H1 (cell line): ENCODE measurements around the gene RAD18. TPM values are rescaled to one million over a fixed set of nuclear protein-coding genes. Genes with fewer than 3 reads are reported as not detected.

Source experiments
- CTCF ChIA-PET: fragments of 300-600 bp; sonication (Branson Sonifier 250); formaldehyde crosslinking; loops from one replicate; lab custom pipeline; 2021; ENCODE audit not compliant: partially characterized antibody; lab: Charles Lee
- POLR2A ChIA-PET: fragments of 300-600 bp; sonication (Branson Sonifier 250); formaldehyde crosslinking; loops from one replicate; lab custom pipeline; 2021; ENCODE audit warnings: inconsistent platforms; ENCODE audit not compliant: partially characterized antibody; lab: Charles Lee
- DNase-seq, 2 experiments: peaks; one replicate each; pipeline versions ENCODE4 v3.0.0 to v3.0.0-alpha.2; 2010 to 2022; ENCODE audit warnings: low spot score in 2 of 2, low read depth in 1 of 2, mixed read lengths in 1 of 2
- FAIRE-seq: peaks from 2 replicates; lab custom pipeline; 2011; peaks lifted over from hg19 to GRCh38; lab: Jason Lieb, UNC
- H2AFZ ChIP-seq: 2 replicates; pipeline ENCODE4 v1.8.1; 2012; ENCODE audit warnings: low read length, inconsistent platforms
- H2AK5ac ChIP-seq: 2 replicates; pipeline ENCODE4 v1.6.1; 2013; ENCODE audit warnings: low read depth, low read length
- H2BK120ac ChIP-seq: replicated peaks from 2 replicates; pipeline ENCODE3; 2013; ENCODE audit warnings: low read depth, low read length, inconsistent platforms
- H2BK12ac ChIP-seq: 2 replicates; pipeline ENCODE4 v1.6.1; 2013; ENCODE audit warnings: low read depth, low read length
- H2BK15ac ChIP-seq: 2 replicates; pipeline ENCODE4 v1.6.1; 2013; ENCODE audit warnings: low read length
- H2BK20ac ChIP-seq: 2 replicates; pipeline ENCODE4 v1.6.1; 2013; ENCODE audit warnings: low read length
- H2BK5ac ChIP-seq: 2 replicates; pipeline ENCODE4 v1.6.1; 2013; ENCODE audit warnings: low read depth, low read length
- H3K14ac ChIP-seq: 2 replicates; pipeline ENCODE4 v1.6.1; 2013; ENCODE audit warnings: inconsistent platforms; ENCODE audit not compliant: insufficient read length
- H3K18ac ChIP-seq: 2 replicates; pipeline ENCODE4 v1.6.1; 2013; ENCODE audit warnings: low read length; ENCODE audit errors: extremely low read depth
- H3K23ac ChIP-seq: 2 replicates; pipeline ENCODE4 v1.6.1; 2013; ENCODE audit warnings: inconsistent platforms; ENCODE audit not compliant: insufficient read length
- H3K23me2 ChIP-seq: 2 replicates; pipeline ENCODE4 v1.6.1; 2013; ENCODE audit warnings: low read depth, low read length
- H3K27ac ChIP-seq: 2 replicates; pipeline ENCODE4 v1.6.1; 2011; ENCODE audit warnings: low read depth, low read length, inconsistent platforms
- H3K27me3 ChIP-seq, 4 experiments: replicated peaks in 1 of 4; 1 replicate in 1 of 4; 2 replicates in 3 of 4; pipeline versions ENCODE4 v1.6.1 to v1.8.1; 2011 to 2013; ENCODE audit warnings: low read length in 3 of 4, mild to moderate bottlenecking in 3 of 4, inconsistent platforms in 2 of 4, mixed read lengths in 2 of 4, moderate library complexity in 1 of 4; ENCODE audit not compliant: control insufficient read depth in 3 of 4, insufficient read depth in 3 of 4; ENCODE audit errors: extremely low read depth in 1 of 4
- H3K36me3 ChIP-seq, 4 experiments: 2 replicates each; pipeline versions ENCODE4 v1.6.1 to v1.8.1; 2011 to 2013; ENCODE audit warnings: mild to moderate bottlenecking in 4 of 4, low read length in 3 of 4, moderate library complexity in 2 of 4, control low read depth in 1 of 4, inconsistent platforms in 1 of 4; ENCODE audit not compliant: insufficient read depth in 4 of 4, control insufficient read depth in 2 of 4
- H3K4ac ChIP-seq: replicated peaks from 2 replicates; pipeline ENCODE3; 2013; ENCODE audit warnings: low read length, low read depth, mixed read lengths, inconsistent platforms; ENCODE audit not compliant: insufficient read length
- H3K4me1 ChIP-seq, 4 experiments: replicated peaks in 1 of 4; 1 replicate in 1 of 4; 2 replicates in 3 of 4; pipeline versions ENCODE4 v1.6.1 to v1.8.1; 2011 to 2013; ENCODE audit warnings: low read length in 3 of 4, inconsistent platforms in 2 of 4, mixed read lengths in 1 of 4; ENCODE audit not compliant: insufficient read depth in 4 of 4, control insufficient read depth in 3 of 4
- H3K4me2 ChIP-seq, 2 experiments: 2 replicates each; pipeline versions ENCODE4 v1.6.1 to v1.8.1; 2011 to 2013; ENCODE audit warnings: low read depth in 2 of 2, low read length in 2 of 2, control low read depth in 1 of 2, inconsistent platforms in 1 of 2, mild to moderate bottlenecking in 1 of 2; ENCODE audit not compliant: insufficient read depth in 1 of 2
- H3K4me3 ChIP-seq, 4 experiments: fragments of 200-600, 300-600 bp in 1 of 4; sonication (generic), shearing (Covaris generic), sonication (Bioruptor Twin) in 1 of 4; 2 replicates each; pipeline versions ENCODE4 v1.5.1 to v1.8.1; 2011 to 2016; ENCODE audit warnings: low read length in 4 of 4, low read depth in 3 of 4, control low read depth in 2 of 4, inconsistent platforms in 2 of 4, mild to moderate bottlenecking in 2 of 4, mixed read lengths in 1 of 4, moderate library complexity in 1 of 4; ENCODE audit not compliant: insufficient read depth in 2 of 4; ENCODE audit errors: extremely low read depth in 1 of 4
- H3K56ac ChIP-seq: replicated peaks from 2 replicates; pipeline ENCODE3; 2013; ENCODE audit warnings: low read depth, mild to moderate bottlenecking, mixed read lengths, low read length, inconsistent platforms; ENCODE audit not compliant: insufficient read length
- H3K79me1 ChIP-seq: 2 replicates; pipeline ENCODE4 v1.6.1; 2013; ENCODE audit warnings: low read depth, low read length, control low read depth
- H3K79me2 ChIP-seq, 2 experiments: 2 replicates each; pipeline versions ENCODE4 v1.6.1 to v1.8.1; 2012 to 2013; ENCODE audit warnings: low read length in 2 of 2, mild to moderate bottlenecking in 2 of 2, inconsistent platforms in 1 of 2; ENCODE audit not compliant: insufficient read depth in 2 of 2, control insufficient read depth in 1 of 2
- H3K9ac ChIP-seq, 4 experiments: replicated peaks in 1 of 4; 1 replicate in 1 of 4; 2 replicates in 3 of 4; pipeline versions ENCODE4 v1.6.1 to v1.8.1; 2011 to 2013; ENCODE audit warnings: low read depth in 3 of 4, low read length in 3 of 4, control low read depth in 2 of 4, mild to moderate bottlenecking in 2 of 4, moderate library complexity in 2 of 4, inconsistent platforms in 1 of 4; ENCODE audit errors: extremely low read depth in 1 of 4
- H3K9me3 ChIP-seq, 2 experiments: 2 replicates each; pipeline versions ENCODE4 v1.6.1 to v1.8.1; 2012 to 2013; ENCODE audit warnings: mild to moderate bottlenecking in 2 of 2, moderate library complexity in 2 of 2, control low read depth in 1 of 2, inconsistent platforms in 1 of 2, low read depth in 1 of 2, low read length in 1 of 2, mixed read lengths in 1 of 2; ENCODE audit not compliant: insufficient read depth in 2 of 2
- H4K20me1 ChIP-seq, 2 experiments: replicated peaks in 1 of 2; 2 replicates each; pipeline versions ENCODE3 to v1.8.1; 2011 to 2013; ENCODE audit warnings: inconsistent platforms in 2 of 2, low read length in 2 of 2, mild to moderate bottlenecking in 1 of 2; ENCODE audit not compliant: insufficient read depth in 2 of 2, control insufficient read depth in 1 of 2
- H4K5ac ChIP-seq: 2 replicates; pipeline ENCODE4 v1.6.1; 2013; ENCODE audit warnings: low read length, low read depth, mixed read lengths, inconsistent platforms; ENCODE audit not compliant: insufficient read length
- H4K8ac ChIP-seq: 2 replicates; pipeline ENCODE4 v1.8.0; 2013; ENCODE audit warnings: mild to moderate bottlenecking, moderate library complexity, low read length, inconsistent platforms; ENCODE audit not compliant: insufficient read depth; ENCODE audit errors: extremely low read depth
- H4K91ac ChIP-seq: replicated peaks from 2 replicates; pipeline ENCODE3; 2013; ENCODE audit warnings: low read length, mixed read lengths, inconsistent platforms; ENCODE audit not compliant: insufficient read length
- ATF2 ChIP-seq: IDR thresholded peaks from 2 replicates; pipeline ENCODE4 v1.6.1; 2012; ENCODE audit warnings: low read length, inconsistent platforms
- GTF2F1 ChIP-seq: IDR thresholded peaks from 2 replicates; pipeline ENCODE4 v1.6.1; 2012; ENCODE audit warnings: low read depth, low read length, improper control_type of control experiment, borderline replicate concordance
- NRF1 ChIP-seq: IDR thresholded peaks from 2 replicates; pipeline ENCODE4 v1.6.1; 2011; ENCODE audit warnings: mild to moderate bottlenecking, low read depth, low read length, improper control_type of control experiment
- PHF8 ChIP-seq: fragments of 200-600 bp; sonication (generic); conservative IDR thresholded peaks from 2 replicates; pipeline ENCODE4 v1.7.1; 2012; ENCODE audit warnings: low read depth, mild to moderate bottlenecking, inconsistent platforms, low read length, moderate library complexity
- SIN3A ChIP-seq, 2 experiments: IDR thresholded peaks in 1 of 2; conservative IDR thresholded peaks in 1 of 2; 2 replicates each; pipeline ENCODE4 v1.6.1; 2011 to 2012; ENCODE audit warnings: low read length in 2 of 2, improper control_type of control experiment in 1 of 2, low read depth in 1 of 2, mild to moderate bottlenecking in 1 of 2
- SP2 ChIP-seq: IDR thresholded peaks from 2 replicates; pipeline ENCODE4 v1.6.1; 2012; ENCODE audit warnings: mild to moderate bottlenecking, low read length, inconsistent platforms
- SRF ChIP-seq: IDR thresholded peaks from 2 replicates; pipeline ENCODE4 v1.6.1; 2011; ENCODE audit warnings: mild to moderate bottlenecking, low read depth, low read length, moderate library complexity
- SUZ12 ChIP-seq: fragments of 200-600 bp; sonication (generic); IDR thresholded peaks from 2 replicates; pipeline ENCODE4 v1.6.1; 2012; ENCODE audit warnings: mild to moderate bottlenecking, inconsistent platforms, low read length, moderate library complexity, mixed read lengths
- TAF1 ChIP-seq: IDR thresholded peaks from 2 replicates; pipeline ENCODE4 v1.6.1; 2011; ENCODE audit warnings: mild to moderate bottlenecking, low read depth, low read length
- ZNF274 ChIP-seq: IDR thresholded peaks from 2 replicates; pipeline ENCODE4 v1.7.0; 2012; ENCODE audit warnings: low read length, borderline replicate concordance; ENCODE audit errors: extremely low read depth
- WGBS, 2 experiments: shearing (Covaris generic) in 1 of 2; methylation state at CpG; one replicate each; pipeline versions ENCODE4 v1.1.6 to v1.1.7; 2013 to 2015; ENCODE audit warnings: low lambda C conversion rate in 2 of 2, mixed read lengths in 2 of 2, inconsistent platforms in 1 of 2, low coverage in 1 of 2, missing lambda C conversion rate in 1 of 2; ENCODE audit not compliant: insufficient replicate concordance in 2 of 2, insufficient coverage in 1 of 2, insufficient read length in 1 of 2; ENCODE audit errors: extremely low coverage in 1 of 2, missing lambda C conversion rate in 1 of 2; 5-methylcytosine and 5-hydroxymethylcytosine counted together
- polyA plus RNA-seq, 7 experiments: library from polyadenylated mRNA; depleted of rRNA in 3 of 7; stranded (reverse) in 5 of 7; unstranded in 2 of 7; fragments of >200 nt in 5 of 7; fragments of 200-250 nt in 2 of 7; gene quantifications; 1 replicate in 5 of 7; 2 replicates in 1 of 7; 4 replicates in 1 of 7; pipeline versions ENCODE4 v1.2.1 to v1.2.3, GENCODE V29; 2011 to 2013; ENCODE audit warnings: missing spikeins in 2 of 7, mixed read lengths in 2 of 7
- total RNA-seq: library from RNA; stranded (reverse); fragmentation: NEBNext Ultra II Directional; extraction: Animal tissue kit (Norgen Biotek cat#: 25700); gene quantifications from 2 replicates; pipeline ENCODE4 v1.2.1, GENCODE V29; 2021

The RAD18 gene
- total and polyA plus RNA-seq, 2 of the 8 experiments (the other 6 are each of a cell fraction or from before 2014, with no cell fraction given) = 13.0 to 23.2 TPM

- Histone ChIP-seq H2BK5ac (peak overlapping the region; percentile 8; the same call in 1 of the 2 replicates), H3K27ac (no peak overlapping the region), H3K18ac (no peak overlapping the region), H2BK12ac (0 out of 2 replicates have a peak overlapping the region, but pooled peaks have one; percentile 40), H4K5ac (no peak overlapping the region), H3K36me3 (no peaks in the 10 kb centered on the region), H3K9me3 (no peaks in the 10 kb centered on the region), H3K56ac (no peak overlapping the region), H3K4me3 (no peak overlapping the region), H2BK120ac (no peak overlapping the region), H3K23ac (no peak overlapping the region), H3K14ac (no peak overlapping the region), H4K91ac (no peak overlapping the region), H3K23me2 (peaks cover 3% of the 10 kb centered on the region; the same call in 1 of the 2 replicates), H4K8ac (no peak overlapping the region), H3K79me2 (peaks cover 11 to 18% of the 10 kb centered on the region in 2 experiments), H3K79me1 (peaks cover 11% of the 10 kb centered on the region), H2BK20ac (peak overlapping the region; percentile 19; the same call in 1 of the 2 replicates), H3K27me3 (0 out of 7 replicates have a peak, but pooled peaks cover 0 to 1% (median 0%) of the 10 kb centered on the region in 4 experiments), H2BK15ac (no peak overlapping the region), H3K9ac (no peak overlapping the region), H4K20me1 (peaks cover 0 to 1% of the 10 kb centered on the region in 2 experiments), H3K4me2 (no peak overlapping the region), H2AFZ (no peak overlapping the region), H3K4me1 (peaks cover 0 to 10% (median 6%) of the 10 kb centered on the region in 4 experiments; a peak in 5 of 7 replicates), H2AK5ac (no peak overlapping the region), H3K4ac (no peak overlapping the region)
- CTCF ChIA-PET = interaction anchor here (0.5 to 2.8 kb wide), 8 partner anchors 10 to 370 kb away, joined by 3 to 20 read pairs (median 4); no protein-coding TSS in a partner anchor
- 88% methylated on average over 2 of the region's 2 CpGs; no CpG with 5 or more reads in 1 of the 2 experiments for WGBS, 2 experiments
- POLR2A ChIA-PET = interaction anchor here (1.1 to 1.7 kb wide), 2 partner anchors 14 to 397 kb away, joined by 3 to 4 read pairs; partner anchors contain the start of gene THUMPD3
- DNase-seq (no peak), FAIRE-seq (no peak)
- no peak for TF ChIP-seq TAF1
- no peak for TF ChIP-seq ATF2
- no peak for TF ChIP-seq SIN3A (conservative IDR thresholded peaks at IDR 0.05 in 1 of 2, IDR thresholded peaks at IDR 0.05 in 1 of 2; ENCODE audit: low read depth in 1 of 2, low read length in 2 of 2)
- no peak for TF ChIP-seq SRF
- no peak for TF ChIP-seq PHF8
- no peak for TF ChIP-seq SUZ12
- no peak for TF ChIP-seq SP2
- TF ChIP-seq ZNF274 = no peak
- no peak for TF ChIP-seq GTF2F1
- no peak for TF ChIP-seq NRF1
These were observed 3.0 kb upstream of the RAD18 start for GRCh38 chr3:8966150-8966819.
